Colonic mucosa (tissue), 4 donors: Measurements from ENCODE around the gene UBAC2. TPM values are rescaled to one million over a fixed set of nuclear protein-coding genes. Genes with fewer than 3 reads are reported as not detected.

Experiments
- DNase-seq: peaks from one replicate; pipeline ENCODE4 v3.0.0-alpha.2; 2020
- H3K27ac ChIP-seq: fragments of 200-600 bp; one replicate; pipeline ENCODE4 v1.8.0; 2021
- H3K27me3 ChIP-seq: fragments of 200-600 bp; one replicate; pipeline ENCODE4 v1.8.0; 2021
- H3K36me3 ChIP-seq: fragments of 200-600 bp; one replicate; pipeline ENCODE4 v1.8.0; 2021
- H3K4me1 ChIP-seq: fragments of 200-600 bp; one replicate; pipeline ENCODE4 v1.8.0; 2021; ENCODE audit warnings: mild to moderate bottlenecking
- H3K4me3 ChIP-seq: fragments of 200-600 bp; one replicate; pipeline ENCODE4 v1.8.0; 2021
- H3K9ac ChIP-seq, 2 donors: one replicate each; pipeline ENCODE4 v1.7.0; 2013; ENCODE audit warnings: control low read depth in 2 of 2, low read depth in 2 of 2, low read length in 2 of 2
- H3K9me3 ChIP-seq: fragments of 200-600 bp; one replicate; pipeline ENCODE4 v1.8.0; 2021
- CTCF ChIP-seq: fragments of 200-600 bp; IDR thresholded peaks from one replicate; pipeline ENCODE4 v1.8.0; 2022; ENCODE audit warnings: antibody characterized with exemption, mild to moderate bottlenecking
- intact Hi-C: fragments of 100-400 bp; cut with DNase I; formaldehyde crosslinking; loops from one replicate; pipeline ENCODE4 v1.14.1; 2022
- total RNA-seq, 2 donors: library from RNA; stranded (reverse); fragmentation: NEBNext Ultra II Directional in 1 of 2; extraction: Animal tissue kit (Norgen Biotek cat#: 25700) in 1 of 2; gene quantifications; one replicate each; pipeline ENCODE4 v1.2.1, GENCODE V29; 2021
- donor health status: healthy.
- donor health status: DM: no; HTN: no; CAD: no.
- donor health status: DM: no; HTN: no; CAD: no.

The UBAC2 gene
- total RNA-seq, 2 donors from 2014 or later, result 67.6 to 88.4 TPM

- no peaks in the 10 kb centered on the region for H3K4me1 ChIP-seq
- H3K4me3 ChIP-seq, result no peak overlapping the region
- no peak for DNase-seq
- no peaks in the 10 kb centered on the region for H3K9me3 ChIP-seq
- intact Hi-C loops, result no loop called here
- H3K9ac ChIP-seq, result no peak overlapping the region
- H3K27me3 ChIP-seq, result no peaks in the 10 kb centered on the region
- H3K27ac ChIP-seq, result no peak overlapping the region
- H3K36me3 ChIP-seq, result no peaks in the 10 kb centered on the region
- no peak for TF ChIP-seq CTCF
These were observed 56.1 kb downstream of the UBAC2 start for GRCh38 chr13:99256709-99257108.

GRCh38 chr13:99257291-99257690, 56.6 kb downstream of the UBAC2 start:
- Histone ChIP-seq H3K27me3 (no peaks in the 10 kb centered on the region), H3K4me1 (no peaks in the 10 kb centered on the region), H3K27ac (no peak overlapping the region), H3K9me3 (no peaks in the 10 kb centered on the region), H3K9ac (no peak overlapping the region), H3K36me3 (no peaks in the 10 kb centered on the region), H3K4me3 (no peak overlapping the region)
- no peak for DNase-seq
- no peak for TF ChIP-seq CTCF
- intact Hi-C loops, result no loop called here

- H3K4me1 ChIP-seq, result no peaks in the 10 kb centered on the region
- H3K27me3 ChIP-seq, result no peaks in the 10 kb centered on the region
- intact Hi-C loops, result no loop called here
- H3K36me3 ChIP-seq, result no peaks in the 10 kb centered on the region
- no peaks in the 10 kb centered on the region for H3K9me3 ChIP-seq
- no peak for DNase-seq
- H3K27ac ChIP-seq, result peak within 1 kb of the TSS; percentile 31
- TF ChIP-seq CTCF, result no peak
- H3K4me3 ChIP-seq, result no peak within 1 kb of the TSS
- H3K9ac ChIP-seq, result no peak within 1 kb of the TSS
These were observed 57.7 kb downstream of the UBAC2 start, which contains the start of gene GPR18 for GRCh38 chr13:99258210-99258860. GPR18 (minus strand) TSS chr13:99258379; CDS start chr13:99255872, 2,507 bp downstream.

- no peaks in the 10 kb centered on the region for H3K36me3 ChIP-seq
- no peak overlapping the region for H3K27ac ChIP-seq
- TF ChIP-seq CTCF, result no peak
- H3K9me3 ChIP-seq, result no peaks in the 10 kb centered on the region
- H3K4me1 ChIP-seq, result no peaks in the 10 kb centered on the region
- H3K27me3 ChIP-seq, result no peaks in the 10 kb centered on the region
- no peak for DNase-seq
- H3K9ac ChIP-seq, result no peak overlapping the region
- intact Hi-C loops, result no loop called here
- no peak overlapping the region for H3K4me3 ChIP-seq
These were observed 58.3 kb downstream of the UBAC2 start for GRCh38 chr13:99258946-99259345.

- H3K4me3 ChIP-seq, result no peak overlapping the region
- no peak for DNase-seq
- H3K36me3 ChIP-seq, result no peaks in the 10 kb centered on the region
- H3K9me3 ChIP-seq, result no peaks in the 10 kb centered on the region
- no peaks in the 10 kb centered on the region for H3K4me1 ChIP-seq
- H3K9ac ChIP-seq, result no peak overlapping the region
- intact Hi-C loops, result no loop called here
- no peaks in the 10 kb centered on the region for H3K27me3 ChIP-seq
- no peak for TF ChIP-seq CTCF
- no peak overlapping the region for H3K27ac ChIP-seq
These were observed 59.6 kb downstream of the UBAC2 start for GRCh38 chr13:99260216-99260615.
